GM18505 (cell line): Measurements from ENCODE around the gene CYTH1.

Experiments used
- ATAC-seq: cut with Tn5 transposase; IDR thresholded peaks from one replicate; pipeline ENCODE4 v1.9.1; 2021; ENCODE audit not compliant: unreplicated experiment
- POLR2A ChIP-seq: IDR thresholded peaks from 4 replicates; pipeline ENCODE4 v1.6.1; 2011; ENCODE audit warnings: borderline replicate concordance; ENCODE audit not compliant: insufficient read depth, insufficient read length; ENCODE audit errors: extremely low read depth

CYTH1 gene

GRCh38 chr17:78628547-78629435, 153.3 kb downstream of the CYTH1 start:
- no peak for TF ChIP-seq POLR2A
- ATAC-seq, result no peak

GRCh38 chr17:78624324-78625151, 157.5 kb downstream of the CYTH1 start:
- TF ChIP-seq POLR2A, result no peak
- ATAC-seq, result no peak
